Stimulated activated CD8-positive, alpha-beta memory T cell treated with anti-CD3 and anti-CD28 coated beads, Interleukin-7, amount 100 ng/mL, for 24 hours (primary cell): ENCODE measurements around the gene TSC22D1.
"Not testable (repeated sequence)": the region's sequence is repeated elsewhere in the genome, so short reads cannot be mapped to it uniquely, and the experiment has no call there.

ENCODE experiments used
- DNase-seq: peaks from one replicate; pipeline ENCODE4 v3.0.0-alpha.2; 2020; ENCODE audit warnings: low read depth

The TSC22D1 gene

DNA sequence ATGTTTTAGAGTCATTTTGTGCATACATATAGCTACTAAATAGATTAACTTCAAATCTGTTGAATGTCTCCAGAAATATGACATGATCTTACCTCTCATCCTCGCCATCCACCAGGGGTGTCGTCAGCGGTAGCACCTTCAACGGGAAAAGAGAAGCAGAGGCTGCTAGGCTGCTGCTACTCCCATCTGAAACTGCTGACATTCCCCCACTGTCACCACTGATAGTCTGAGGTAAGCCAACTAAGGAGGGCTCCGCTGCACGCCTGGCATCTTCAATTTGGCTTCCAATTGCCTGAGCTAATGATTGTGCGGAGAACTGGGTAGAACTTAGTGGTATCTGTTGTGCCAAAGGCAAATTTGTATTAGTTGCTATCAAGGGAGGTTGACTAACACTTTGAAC is 3.1 kb downstream of the TSC22D1 start:
- no peak for DNase-seq

DNA sequence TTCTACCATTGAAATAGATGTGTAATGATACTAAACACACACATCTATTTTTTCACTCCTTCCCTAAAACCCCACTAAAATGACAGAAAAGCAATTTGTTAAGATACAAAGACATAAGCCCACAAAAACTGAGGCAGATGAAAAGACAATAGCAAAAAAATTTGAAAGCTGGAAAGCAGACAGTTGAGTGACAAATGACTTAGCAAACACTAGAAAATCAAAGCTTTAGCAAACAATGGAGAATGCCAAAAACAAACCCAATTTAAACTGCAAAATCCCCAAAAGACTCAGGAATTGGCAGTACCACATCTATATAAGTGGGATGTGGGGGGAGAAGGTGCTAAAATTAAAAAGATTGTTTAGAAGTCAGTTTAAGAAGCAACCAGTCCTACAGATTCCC is 9.5 kb downstream of the TSC22D1 start:
- no peak for DNase-seq

DNA sequence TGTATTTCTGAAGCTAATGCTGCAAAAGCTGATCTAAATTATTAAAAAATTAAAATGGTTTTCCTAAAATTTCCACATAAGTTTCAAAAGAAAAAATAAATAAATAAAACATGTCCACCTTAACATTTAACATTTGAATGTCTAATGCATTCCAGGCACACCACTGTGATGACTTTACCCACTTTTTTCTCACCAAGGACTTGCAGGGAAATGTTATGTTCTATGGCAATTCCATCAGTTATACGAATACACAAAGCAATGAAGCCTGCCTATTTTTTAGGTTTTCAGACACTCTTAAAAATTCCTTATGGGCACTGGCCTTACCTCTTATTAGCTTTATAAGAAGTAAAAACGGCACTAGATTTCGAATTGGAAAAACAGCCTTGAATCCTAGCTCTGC is 10.2 kb downstream of the TSC22D1 start:
- no peak for DNase-seq

DNA sequence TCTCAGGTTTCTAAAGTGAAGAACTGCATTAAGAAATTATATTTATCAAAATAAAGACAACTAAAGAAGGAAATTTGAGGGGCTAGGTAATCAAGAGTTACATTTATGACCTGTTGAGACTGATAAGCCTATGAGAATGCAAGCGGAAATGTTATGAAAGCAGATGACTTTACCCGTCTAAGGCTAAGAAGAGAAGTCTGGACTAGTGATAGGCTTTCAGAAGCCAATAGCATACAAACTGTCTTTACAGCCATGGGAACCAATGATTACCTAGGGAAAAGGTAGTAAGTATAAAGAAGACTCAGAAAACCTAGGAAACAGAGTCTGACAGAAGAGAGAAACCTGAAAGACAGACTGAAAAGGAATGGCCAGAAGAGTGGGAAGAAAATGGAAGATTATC is 11.2 kb downstream of the TSC22D1 start:
- DNase-seq, result no peak

DNA sequence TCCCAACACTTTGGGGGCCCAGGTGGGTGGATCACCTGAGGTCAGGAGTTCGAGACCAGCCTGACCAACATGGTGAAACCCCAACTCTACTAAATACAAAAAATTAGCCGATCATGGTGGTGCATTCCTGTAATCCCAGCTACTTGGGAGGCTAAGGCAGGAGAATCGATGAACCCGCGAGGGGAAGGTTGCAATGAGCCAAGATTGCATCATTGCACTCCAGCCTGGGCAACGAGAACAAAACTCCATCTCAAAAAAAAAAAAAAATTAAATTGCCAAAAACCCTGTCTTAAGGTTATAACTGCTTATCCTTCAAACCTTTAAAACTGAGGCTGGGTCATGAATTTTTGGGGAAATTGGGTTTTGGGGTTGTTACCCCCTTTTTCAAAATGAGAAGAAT is 13.3 kb downstream of the TSC22D1 start:
- not testable (repeated sequence) for DNase-seq

DNA sequence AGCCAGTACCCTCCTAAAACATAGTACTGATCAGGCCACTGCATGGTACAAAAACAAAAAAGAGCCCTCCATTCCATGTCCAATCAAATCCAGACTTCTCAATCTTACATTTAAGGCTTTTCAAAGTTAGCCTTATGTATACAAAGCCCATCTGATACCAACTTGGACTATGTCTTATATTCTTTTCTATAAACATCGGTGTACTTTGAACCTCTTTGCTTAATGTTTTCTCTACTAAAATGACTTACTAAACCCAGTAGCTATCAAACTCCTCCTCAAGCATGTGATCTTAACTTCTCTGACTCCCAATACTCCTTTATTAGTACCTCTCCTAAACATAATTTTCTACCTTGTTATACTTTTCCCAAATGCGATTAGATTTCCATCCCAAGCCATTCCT is 14.8 kb downstream of the TSC22D1 start:
- no peak for DNase-seq

DNA sequence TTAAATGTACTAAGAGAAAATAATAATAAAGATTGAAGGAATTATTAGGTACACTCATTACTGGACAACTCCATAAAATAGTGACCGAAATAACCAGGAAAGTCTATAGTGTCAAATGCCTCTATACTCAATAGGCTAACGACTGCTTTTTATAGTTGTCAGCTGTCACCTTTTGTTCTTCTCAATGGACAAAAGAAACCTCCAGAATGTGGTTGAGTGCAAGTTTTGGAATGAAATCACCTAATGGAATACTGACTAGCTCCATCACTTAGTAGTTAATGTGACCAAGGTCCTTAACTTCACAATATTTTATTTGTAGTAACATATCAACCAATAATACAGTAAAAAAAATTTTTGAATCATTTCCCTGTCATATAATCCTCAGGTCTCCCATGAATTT is 18.1 kb downstream of the TSC22D1 start:
- DNase-seq, result no peak

DNA sequence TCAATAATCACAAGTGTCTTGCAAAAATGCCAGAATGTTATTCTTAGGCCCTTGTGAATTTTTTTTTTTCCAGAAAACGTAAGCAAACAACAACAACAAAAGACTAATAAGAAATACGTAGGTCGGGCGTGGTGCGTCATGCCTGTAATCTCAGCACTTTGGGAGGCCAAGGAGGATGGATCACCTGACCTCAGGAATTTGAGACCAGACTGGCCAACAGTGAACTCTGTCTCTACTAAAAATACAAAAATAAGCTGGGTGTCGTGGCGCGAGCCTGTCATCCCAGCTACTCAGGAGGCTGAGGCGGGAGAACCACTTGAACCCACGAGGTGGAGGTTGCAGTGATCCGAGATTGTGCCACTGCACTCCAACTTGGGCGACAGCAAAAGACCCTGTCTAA is 20.9 kb downstream of the TSC22D1 start:
- no peak for DNase-seq

DNA sequence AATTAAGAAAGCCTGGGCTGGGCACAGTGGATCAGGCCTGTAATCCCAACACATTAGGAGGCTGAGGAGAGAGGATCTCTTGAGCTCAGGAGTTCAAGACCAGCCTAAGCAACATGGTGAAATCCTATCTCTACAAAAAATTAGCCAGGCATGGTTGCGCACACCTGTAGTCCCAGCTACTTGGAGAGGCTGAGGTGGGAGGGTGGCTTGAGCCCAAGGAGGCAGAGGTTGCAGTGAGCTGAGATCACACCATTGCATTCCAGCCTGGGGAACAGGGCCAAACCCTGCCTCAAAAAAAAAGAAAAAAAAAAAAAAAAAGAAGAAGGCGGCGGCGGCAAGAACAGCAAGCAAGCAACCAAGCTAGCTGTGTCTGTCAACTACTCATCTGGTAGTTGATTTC is 26.7 kb downstream of the TSC22D1 start:
- no peak for DNase-seq

DNA sequence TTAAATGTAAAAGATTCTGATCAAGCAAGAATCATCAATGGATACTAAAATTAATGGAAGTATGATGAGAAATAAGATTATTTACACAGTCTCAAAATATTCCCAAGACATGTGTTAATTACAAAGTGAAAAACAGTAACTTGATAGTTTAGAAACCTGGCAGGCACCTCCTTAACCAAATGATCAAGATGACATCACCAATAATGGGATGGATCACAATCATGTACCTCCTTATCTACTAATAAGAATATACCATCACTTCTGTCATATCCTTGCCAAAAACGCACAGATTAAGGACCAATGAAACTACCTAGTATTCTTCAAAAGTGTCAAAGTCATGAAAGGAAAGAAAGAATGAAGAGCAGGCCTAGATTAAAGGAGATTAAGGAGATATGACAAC is 30.0 kb downstream of the TSC22D1 start:
- DNase-seq, result no peak

DNA sequence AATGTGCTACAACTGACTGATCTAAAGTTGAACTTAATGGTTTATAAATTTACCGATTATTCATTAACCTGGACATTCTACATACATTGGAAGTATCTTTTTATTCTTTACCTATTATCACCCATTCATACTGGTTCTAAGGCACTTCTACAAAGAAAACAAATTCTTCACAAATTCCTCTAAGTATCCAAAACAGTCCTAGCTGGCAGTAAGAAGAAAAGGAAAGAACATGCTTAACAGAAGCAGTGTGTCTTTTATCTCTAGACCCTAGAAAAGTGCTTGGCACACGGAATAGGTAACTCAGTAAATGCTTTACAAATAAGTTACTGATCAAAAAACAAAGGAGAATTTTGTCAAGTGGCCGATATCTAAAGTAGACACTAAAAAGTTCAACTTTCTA is 32.8 kb downstream of the TSC22D1 start:
- DNase-seq, result no peak

DNA sequence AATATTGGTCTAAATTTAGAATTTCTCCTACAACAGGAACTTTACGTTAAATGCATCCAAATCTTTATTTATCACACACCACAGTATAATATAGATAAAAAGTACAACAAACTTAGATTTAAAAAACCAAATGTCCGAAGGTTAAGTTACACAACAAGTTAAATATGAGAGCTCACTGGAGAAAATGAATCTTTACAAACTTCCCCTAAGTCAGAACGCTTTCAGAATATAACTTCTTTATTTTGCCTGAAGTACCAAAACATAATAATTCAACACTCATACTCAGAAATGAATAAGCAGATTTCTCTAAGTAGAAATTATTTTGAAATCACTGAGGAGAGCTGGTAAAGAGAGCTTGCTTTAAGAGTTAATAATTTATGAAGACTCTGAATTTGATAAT is 33.8 kb downstream of the TSC22D1 start:
- no peak for DNase-seq

DNA sequence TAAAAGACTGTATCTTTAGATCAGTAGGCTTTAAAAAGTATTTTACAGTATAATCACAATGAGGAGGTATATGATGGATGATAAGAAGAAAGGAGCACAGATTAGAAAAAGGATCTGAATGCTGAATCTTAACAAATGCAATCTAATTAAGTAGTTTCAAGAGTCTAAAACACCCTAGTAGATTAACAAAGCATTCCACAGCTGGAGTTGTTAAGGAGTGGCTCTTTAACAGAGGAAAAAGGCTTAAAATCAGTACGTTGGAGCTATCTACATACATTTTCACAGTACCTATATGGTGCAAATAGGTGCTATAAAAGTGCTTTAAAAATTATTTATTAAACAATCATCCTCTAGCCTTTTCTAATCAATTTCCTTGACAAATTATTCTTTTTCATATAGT is 34.5 kb downstream of the TSC22D1 start:
- no peak for DNase-seq

DNA sequence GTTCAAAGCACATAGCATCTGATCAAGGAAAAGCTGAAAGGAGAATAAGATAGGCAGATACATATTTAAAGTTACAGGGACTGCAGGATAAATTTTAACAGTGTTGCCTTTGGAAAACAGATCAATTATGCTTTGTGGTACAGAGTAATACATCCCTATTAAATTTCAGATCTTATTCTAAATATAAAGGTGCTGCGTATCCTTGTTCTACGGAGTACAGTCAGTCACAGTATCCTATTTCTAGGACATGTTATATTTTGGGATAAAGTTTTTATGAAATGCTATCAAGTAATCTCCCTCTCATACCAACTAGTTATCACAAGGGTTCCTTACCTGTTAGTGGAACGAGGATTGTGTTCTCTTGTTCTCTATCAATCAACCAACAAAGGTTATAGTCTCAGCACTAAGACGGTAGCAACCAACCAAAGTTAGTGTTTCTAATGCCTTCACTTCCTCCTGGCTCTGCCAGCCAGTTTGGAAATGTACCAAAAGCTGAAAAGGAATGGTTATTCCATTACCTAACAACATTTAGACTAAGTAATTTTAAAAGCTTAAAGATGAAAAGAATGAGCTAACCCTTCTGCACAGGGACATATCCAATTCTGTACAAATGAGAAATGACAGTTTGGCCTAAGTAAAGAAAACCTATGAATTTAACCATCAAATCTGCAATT is 35.2 kb downstream of the TSC22D1 start:
- DNase-seq, result no peak

DNA sequence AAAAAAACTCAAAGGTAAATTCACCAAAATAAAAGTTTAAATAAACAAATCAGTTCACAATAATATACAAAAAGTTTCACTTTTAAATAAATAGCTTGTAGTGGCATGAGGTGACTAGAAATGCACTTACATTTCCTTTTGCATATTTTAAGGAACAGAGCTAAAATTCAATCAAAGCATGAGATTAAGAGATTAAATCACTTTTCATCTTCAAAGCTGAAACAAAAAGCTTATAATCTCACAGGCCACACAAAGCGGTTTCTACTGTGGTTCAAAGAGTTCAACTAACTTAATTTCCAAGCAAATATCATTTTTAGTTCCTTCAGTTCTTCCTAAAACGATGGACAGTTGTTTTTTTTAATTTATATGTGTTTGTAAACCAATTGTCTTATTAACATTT is 38.9 kb downstream of the TSC22D1 start:
- DNase-seq, result no peak

DNA sequence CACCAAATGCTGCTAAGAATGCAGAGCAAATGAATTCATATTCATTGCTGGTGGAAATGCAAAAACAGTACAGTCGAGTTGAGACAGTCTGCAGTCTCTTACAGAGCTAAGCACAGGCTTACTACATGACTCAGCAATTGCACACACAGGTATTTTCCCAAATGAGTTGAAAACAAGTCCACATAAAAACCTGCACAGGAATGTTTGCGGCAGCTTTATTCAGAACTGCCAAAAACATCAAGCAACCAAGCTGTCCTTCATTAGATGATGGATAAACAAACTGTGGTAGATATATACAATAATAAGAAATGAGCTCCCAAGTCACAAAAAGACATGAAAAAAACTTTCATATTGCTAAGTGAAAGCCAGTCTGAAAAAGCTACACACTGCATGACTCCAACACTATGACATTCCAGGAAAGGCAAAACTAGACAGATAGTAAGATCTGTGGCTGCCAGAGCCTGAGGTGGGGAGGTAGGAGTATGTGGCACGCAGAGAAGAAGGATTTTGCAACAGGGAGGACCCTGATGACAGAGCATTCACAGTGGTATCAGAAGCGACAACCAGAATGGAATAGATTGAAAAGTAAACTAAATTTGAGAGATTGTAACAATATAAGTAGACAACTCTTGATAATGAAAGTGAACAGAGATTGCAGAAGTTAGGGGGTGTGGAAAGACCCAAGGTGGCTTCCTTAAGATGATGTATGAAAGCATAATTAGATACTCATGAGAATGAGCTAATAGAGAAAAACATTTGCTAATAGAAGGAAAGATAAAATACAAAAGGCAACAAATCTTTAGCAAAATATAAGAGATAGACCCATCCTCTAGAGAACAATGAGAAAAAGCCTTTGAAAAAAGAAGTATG is 52.7 kb downstream of the TSC22D1 start:
- DNase-seq, result no peak

DNA sequence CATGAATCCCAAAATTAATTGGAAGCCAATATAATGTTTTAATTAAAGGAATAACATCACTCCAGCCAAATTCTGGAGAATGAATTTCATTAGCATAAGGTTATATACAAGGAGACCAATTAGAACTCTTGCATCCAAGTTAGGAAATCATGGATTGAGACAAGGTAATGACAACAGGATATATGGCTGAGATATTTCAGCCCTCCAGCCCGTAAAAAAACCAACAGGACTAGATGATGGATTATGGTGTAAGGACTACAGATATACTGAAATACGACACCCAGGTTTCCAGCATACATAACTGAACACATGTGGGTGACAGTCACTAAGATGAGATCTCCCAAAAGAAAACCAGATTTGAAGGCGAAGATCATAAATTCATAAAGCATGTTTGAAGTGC is 56.5 kb downstream of the TSC22D1 start:
- no peak for DNase-seq

DNA sequence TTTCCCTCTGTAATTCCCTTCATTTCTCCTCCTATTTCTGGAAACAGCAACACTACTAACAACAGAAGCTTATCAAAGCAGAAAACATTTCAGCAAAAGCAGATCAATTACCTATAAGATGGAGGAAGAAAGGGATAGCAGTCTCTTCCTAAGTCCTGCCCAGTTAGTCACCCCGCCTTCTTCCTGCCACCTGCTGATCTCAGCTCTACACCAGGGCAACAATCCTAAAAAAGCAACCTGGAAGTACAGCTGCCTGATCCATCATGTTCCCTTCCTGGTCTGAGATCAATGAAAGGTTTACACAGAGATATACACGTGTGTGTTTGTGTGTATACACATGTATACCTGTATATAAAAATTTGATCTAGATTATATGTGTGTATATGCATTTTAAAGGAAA is 59.4 kb downstream of the TSC22D1 start:
- no peak for DNase-seq

DNA sequence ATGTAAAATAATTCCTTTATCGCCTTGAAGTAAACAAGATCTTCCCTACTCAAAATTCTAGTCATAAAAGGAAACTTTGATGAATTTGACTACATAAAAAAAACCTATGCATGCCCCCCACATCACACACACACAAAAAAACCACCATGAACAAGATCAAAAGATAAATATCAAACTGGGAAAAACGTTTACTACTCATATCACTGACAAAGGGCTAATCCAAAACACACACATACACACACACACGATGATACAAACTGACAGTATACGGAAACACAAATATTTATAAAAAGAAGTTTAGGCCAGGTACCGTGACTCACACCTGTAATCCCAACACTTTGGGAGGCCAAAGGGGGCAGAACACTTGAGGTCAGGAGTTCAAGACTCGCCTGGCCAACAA is 61.9 kb downstream of the TSC22D1 start:
- DNase-seq, result no peak

DNA sequence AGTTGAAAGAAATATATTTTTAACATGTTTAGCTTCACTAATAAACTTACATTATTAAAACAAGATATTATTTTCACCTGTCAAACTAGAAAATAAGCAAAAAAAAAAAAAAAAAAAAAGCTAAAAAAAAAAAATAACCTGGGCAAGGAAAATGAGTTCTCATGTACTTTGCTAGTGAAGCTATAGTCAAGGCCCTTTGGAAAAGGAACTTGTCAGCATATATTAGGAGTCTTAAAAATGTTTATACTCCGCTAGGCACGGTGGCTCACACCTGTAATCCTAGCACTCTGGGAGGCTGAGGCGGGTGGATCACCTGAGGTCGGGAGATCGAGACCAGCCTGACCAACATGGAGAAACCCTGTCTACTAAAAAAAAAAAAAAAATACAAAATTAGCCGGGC is 66.3 kb downstream of the TSC22D1 start:
- DNase-seq, result not testable (repeated sequence)

DNA sequence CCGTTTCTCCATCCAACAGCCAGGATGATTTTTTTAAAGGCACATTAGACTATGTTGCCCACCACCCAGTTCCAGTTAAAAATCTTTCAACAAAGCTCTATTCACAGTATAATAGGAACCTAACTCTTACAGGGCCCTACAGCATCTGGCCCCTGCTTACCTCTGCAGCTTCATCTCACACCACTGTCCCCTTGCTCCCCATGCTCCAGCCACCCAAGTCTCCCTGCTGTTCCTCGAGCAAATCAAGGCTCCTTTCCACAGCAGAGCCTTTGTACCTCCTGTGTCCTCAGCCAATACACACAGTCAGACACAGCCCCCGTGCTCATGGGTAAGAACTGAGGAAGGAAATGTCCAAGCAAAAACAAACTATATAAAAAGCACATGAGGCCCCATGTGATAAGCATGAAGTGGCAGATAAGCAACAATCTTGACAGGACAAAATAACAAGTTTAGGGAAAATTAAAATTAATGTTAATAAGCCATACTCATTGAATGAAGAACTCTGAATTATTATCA is 67.5 kb downstream of the TSC22D1 start:
- DNase-seq, result no peak

DNA sequence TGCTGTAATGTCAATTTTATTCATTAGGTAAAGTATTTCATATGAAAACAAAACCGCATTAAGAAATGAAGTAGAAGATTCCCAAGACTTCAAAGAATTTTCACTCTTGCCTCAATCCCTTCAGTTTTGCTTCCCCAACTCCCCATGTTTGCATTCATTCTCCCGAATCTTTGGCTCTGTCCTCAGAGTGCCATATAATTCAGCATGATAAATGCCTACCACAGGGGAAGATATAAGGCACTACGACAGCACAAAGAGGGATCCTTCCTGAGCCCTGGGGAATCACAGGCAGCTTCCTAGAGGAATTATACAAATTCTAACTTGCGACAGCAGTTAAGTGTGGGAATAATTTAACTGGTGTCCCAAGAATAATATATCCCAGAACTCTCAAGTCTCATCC is 68.5 kb downstream of the TSC22D1 start:
- DNase-seq, result no peak

DNA sequence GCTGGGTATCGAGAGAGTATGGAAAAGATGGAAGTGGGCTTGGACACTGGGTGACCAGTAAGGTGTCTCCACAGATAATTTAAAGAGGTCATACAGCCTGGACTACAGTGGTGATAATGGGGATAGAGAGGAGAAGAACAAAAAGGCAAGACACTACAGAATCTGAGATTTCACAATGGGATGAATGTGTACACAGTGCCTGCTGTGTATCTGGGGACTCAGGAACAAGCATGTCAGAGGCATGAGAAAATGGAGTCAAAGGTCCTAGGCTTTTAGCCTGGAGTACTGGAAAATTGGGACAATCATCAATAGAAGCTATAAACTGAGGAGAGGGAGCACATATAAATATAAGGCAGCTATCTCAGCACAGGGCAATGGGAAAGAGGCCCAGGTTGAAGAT is 69.4 kb downstream of the TSC22D1 start:
- DNase-seq, result no peak

DNA sequence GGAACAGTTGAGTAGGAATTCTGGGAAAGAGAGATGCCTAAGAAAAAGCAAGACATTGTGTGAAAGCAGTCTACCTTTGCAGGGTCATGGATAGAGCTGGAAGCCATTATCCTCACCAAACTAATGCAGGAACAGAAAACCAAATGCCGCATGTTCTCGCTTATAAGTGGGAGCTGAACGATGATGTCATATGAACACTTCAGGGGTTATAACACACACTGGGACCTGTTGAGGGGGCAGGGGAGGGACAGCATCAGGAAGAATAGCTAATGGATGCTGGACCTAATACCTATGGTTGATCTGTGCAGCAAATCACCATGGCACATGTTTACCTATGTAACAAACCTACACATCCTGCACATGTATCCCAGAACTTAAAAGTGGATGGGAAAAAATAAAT is 69.9 kb downstream of the TSC22D1 start:
- no peak for DNase-seq
